Omental fat pad (tissue), 4 donors: Measurements from ENCODE around the gene MYCT1. TPM values are rescaled to one million over a fixed set of nuclear protein-coding genes. Genes with fewer than 3 reads are reported as not detected.

Source experiments
- ATAC-seq: fragments of 150-250 bp; one replicate; pipeline ENCODE4 v1.9.1; 2016; ENCODE audit warnings: mild to moderate bottlenecking, moderate library complexity; ENCODE audit not compliant: low FRiP score
- DNase-seq: peaks from one replicate; pipeline ENCODE4 v3.0.0-alpha.2; 2019; ENCODE audit warnings: low spot score
- total RNA-seq, 4 donors: library from RNA; depleted of rRNA; stranded (reverse); fragments of >200 nt; gene quantifications; one replicate each; pipeline ENCODE4 v1.1.0, GENCODE V29; 2016
- TF ChIP-seq, protein P1 (sequence below), 3 donors: fragments of 450-650 bp; IDR thresholded peaks; one replicate each; pipeline ENCODE4 v1.5.1; 2016 to 2017; ENCODE audit warnings: antibody characterized with exemption in 3 of 3, mild to moderate bottlenecking in 3 of 3, moderate library complexity in 2 of 3

Gene MYCT1
- total RNA-seq, 4 donors from 2014 or later: 8.4 to 65.6 (median 19.2) TPM

DNA sequence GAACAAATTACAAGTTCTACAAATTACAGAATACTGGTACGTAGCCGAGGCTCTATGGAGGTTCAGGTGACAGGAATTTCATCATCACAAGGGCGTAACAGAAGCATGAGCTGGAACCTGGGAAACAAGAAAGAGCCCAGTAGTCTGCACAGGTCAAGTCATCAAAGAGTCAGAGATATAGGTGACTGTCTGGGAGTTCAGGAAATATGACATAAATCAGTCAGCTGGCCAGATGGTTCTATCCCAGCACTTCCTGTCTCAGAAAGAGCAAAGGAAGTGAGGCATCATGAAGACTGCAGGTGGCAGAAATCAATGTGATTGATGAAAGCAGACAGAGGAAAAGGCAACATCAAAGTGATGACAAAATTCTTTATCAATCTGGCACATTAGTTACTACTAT lies 23.3 kb downstream of the MYCT1 start:
- TF ChIP-seq, protein P1, sequence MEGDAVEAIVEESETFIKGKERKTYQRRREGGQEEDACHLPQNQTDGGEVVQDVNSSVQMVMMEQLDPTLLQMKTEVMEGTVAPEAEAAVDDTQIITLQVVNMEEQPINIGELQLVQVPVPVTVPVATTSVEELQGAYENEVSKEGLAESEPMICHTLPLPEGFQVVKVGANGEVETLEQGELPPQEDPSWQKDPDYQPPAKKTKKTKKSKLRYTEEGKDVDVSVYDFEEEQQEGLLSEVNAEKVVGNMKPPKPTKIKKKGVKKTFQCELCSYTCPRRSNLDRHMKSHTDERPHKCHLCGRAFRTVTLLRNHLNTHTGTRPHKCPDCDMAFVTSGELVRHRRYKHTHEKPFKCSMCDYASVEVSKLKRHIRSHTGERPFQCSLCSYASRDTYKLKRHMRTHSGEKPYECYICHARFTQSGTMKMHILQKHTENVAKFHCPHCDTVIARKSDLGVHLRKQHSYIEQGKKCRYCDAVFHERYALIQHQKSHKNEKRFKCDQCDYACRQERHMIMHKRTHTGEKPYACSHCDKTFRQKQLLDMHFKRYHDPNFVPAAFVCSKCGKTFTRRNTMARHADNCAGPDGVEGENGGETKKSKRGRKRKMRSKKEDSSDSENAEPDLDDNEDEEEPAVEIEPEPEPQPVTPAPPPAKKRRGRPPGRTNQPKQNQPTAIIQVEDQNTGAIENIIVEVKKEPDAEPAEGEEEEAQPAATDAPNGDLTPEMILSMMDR (IDR thresholded peaks at IDR 0.05): no peak
- DNase-seq (no peak), ATAC-seq (no peak)

- DNase-seq: no peak
- TF ChIP-seq, protein P1 (IDR thresholded peaks at IDR 0.05): no peak
- no peak for ATAC-seq
Observed at GRCh38 chr6:152721956-152722355, 24.3 kb downstream of the MYCT1 start.

GRCh38 chr6:152723398-152723797 lies 25.7 kb downstream of the MYCT1 start:
- ATAC-seq (no peak), DNase-seq (no peak)
- TF ChIP-seq, protein P1 (IDR thresholded peaks at IDR 0.05): no peak

DNA sequence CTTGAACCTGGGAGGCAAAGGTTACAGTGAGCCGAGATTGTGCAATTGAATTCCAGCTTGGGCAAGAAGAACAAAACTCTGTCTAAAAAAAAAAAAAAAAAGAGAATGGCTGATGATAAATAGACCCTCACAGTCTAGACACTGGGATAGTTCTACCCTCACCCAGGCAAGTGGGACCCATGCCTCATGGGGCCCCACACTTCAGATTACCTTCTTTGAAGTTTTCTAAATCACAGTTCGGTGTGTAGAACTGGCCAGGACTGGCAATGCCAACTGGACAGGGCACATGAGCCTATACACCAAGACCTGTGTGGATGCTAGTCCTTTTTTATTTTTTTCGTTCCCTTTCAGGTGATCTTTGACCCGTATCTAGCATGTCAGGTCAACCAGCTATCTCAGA lies 28.6 kb downstream of the MYCT1 start:
- TF ChIP-seq, protein P1 (IDR thresholded peaks at IDR 0.05): no peak
- no peak for ATAC-seq
- DNase-seq: no peak

- ATAC-seq: no peak
- no peak for DNase-seq
- TF ChIP-seq, protein P1 (IDR thresholded peaks at IDR 0.05): no peak
Observed at GRCh38 chr6:152727507-152727906, 29.8 kb downstream of the MYCT1 start.

DNA sequence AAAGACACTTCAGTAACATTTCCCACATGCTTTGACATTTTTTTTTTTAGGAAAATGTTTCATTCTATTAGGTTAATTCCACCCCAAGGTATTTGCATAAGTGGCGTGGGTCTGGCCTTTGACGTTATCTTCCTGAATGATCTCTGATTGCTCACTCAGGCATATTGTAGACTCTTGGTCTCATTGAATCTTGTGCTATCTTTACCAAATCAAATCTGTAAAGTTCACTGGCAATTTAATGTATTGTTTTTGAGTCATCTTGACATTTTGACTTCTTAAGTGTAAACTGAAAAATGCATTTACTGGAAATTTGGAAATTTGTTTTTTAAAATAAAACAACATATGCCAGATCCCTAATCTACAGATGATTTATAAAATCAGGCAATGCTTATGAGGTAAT lies 36.9 kb downstream of the MYCT1 start:
- TF ChIP-seq, protein P1 (IDR thresholded peaks at IDR 0.05): no peak
- no peak for ATAC-seq

GRCh38 chr6:152736687-152737273 lies 39.1 kb downstream of the MYCT1 start:
- TF ChIP-seq, protein P1 (IDR thresholded peaks at IDR 0.05): no peak
- DNase-seq (no peak), ATAC-seq (no peak)

More for the DNA sequence above, 36.9 kb downstream of the MYCT1 start:
- DNase-seq: no peak
